GM21528 (cell line): ENCODE data around the gene PCDHA10.
"Not testable (repeated sequence)": the region's sequence is repeated elsewhere in the genome, so short reads cannot be mapped to it uniquely, and the experiment has no call there.

Experiments
- ATAC-seq: cut with Tn5 transposase; IDR thresholded peaks from one replicate; pipeline ENCODE4 v1.9.1; 2021; ENCODE audit warnings: mild to moderate bottlenecking, moderate library complexity; ENCODE audit not compliant: unreplicated experiment, low FRiP score

Gene PCDHA10, protein sequence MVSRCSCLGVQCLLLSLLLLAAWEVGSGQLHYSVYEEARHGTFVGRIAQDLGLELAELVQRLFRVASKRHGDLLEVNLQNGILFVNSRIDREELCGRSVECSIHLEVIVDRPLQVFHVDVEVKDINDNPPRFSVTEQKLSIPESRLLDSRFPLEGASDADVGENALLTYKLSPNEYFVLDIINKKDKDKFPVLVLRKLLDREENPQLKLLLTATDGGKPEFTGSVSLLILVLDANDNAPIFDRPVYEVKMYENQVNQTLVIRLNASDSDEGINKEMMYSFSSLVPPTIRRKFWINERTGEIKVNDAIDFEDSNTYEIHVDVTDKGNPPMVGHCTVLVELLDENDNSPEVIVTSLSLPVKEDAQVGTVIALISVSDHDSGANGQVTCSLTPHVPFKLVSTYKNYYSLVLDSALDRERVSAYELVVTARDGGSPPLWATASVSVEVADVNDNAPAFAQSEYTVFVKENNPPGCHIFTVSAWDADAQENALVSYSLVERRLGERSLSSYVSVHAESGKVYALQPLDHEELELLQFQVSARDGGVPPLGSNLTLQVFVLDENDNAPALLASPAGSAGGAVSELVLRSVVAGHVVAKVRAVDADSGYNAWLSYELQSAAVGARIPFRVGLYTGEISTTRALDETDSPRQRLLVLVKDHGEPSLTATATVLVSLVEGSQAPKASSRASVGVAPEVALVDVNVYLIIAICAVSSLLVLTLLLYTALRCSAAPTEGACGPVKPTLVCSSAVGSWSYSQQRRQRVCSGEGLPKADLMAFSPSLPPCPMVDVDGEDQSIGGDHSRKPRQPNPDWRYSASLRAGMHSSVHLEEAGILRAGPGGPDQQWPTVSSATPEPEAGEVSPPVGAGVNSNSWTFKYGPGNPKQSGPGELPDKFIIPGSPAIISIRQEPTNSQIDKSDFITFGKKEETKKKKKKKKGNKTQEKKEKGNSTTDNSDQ

DNA sequence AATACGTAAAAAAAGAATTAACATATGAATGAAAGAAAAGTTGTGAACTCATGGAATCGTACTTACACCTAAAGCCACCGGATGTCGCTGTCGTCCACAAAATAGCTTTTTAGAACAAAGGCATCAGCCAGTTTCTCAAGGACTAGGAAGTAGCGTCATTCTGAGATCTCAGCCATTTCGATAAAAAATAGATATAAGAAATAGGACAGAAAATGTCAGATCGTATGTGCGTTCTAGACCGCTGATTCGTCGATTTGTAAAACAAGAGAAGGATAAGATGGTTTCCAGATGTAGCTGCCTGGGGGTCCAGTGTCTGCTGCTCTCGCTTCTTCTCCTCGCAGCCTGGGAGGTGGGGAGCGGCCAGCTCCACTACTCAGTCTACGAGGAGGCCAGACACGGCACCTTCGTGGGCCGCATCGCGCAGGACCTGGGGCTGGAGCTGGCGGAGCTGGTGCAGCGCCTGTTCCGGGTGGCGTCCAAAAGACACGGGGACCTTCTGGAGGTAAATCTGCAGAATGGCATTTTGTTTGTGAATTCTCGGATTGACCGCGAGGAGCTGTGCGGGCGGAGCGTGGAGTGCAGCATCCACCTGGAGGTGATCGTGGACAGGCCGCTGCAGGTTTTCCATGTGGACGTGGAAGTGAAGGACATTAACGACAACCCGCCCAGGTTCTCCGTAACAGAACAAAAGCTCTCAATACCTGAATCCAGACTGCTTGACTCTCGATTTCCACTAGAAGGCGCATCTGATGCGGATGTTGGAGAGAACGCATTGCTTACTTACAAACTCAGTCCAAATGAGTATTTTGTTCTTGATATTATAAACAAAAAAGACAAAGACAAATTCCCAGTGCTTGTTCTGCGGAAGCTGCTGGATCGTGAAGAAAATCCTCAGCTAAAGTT lies at the start of gene PCDHA10:
Gene PCDHA10 (plus strand): TSS at position 126 of the 903 bp plus-strand sequence. CDS start 152 bp downstream, at position 278.
- ATAC-seq, result no peak

GRCh38 chr5:140806834-140807775 lies 48.6 kb upstream of the PCDHA10 start, which contains the start of gene PCDHA4:
Gene PCDHA4 (plus strand): TSS chr5:140807068.
- no peak for ATAC-seq

- ATAC-seq, result not testable (repeated sequence)
These were observed 47.3 kb upstream of the PCDHA10 start for GRCh38 chr5:140808241-140808888.

DNA sequence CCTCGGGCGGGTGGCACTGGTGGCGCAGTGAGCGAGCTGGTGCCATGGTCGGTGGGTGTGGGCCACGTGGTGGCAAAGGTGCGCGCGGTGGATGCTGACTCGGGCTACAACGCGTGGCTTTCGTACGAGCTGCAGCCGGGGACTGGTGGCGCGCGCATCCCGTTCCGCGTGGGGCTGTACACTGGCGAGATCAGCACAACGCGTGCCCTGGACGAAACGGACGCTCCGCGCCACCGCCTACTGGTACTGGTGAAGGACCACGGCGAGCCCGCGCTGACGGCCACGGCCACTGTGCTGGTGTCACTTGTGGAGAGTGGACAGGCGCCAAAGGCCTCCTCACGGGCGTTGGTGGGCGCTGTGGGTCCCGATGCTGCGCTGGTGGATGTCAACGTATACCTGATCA lies 46.8 kb upstream of the PCDHA10 start:
- ATAC-seq, result no peak

DNA sequence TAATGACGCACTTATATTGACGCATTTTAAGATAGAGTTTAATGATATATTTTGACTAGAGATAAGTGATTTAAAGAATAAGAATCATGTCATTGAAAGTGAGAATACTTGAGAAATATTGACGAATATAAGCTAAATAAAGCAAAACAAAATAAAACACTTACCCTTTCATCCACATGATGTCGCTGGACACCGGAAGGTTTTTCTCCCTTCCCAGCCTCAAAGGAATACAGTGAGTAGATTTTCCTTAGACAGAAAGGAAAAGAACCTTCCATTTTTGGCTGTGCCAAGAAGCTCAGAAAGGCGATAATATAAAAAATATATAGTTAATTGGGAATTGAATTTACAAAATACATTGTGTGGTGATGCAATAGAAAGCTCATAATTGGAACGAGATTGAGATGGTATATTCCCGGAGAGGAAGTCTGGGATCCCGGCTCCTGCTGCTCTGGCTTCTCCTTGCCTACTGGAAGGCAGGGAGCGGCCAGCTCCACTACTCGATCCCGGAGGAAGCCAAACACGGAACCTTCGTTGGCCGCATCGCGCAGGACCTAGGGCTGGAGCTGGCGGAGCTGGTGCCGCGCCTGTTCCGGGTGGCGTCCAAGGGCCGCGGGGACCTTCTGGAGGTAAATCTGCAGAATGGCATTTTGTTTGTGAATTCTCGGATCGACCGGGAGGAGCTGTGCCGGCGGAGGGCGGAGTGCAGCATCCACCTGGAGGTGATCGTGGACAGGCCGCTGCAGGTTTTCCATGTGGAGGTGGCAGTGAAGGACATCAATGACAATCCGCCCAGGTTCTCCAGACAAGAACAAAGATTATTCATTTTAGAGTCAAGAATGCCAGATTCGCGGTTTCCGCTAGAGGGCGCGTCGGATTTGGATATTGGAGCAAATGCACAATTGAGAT lies 34.1 kb upstream of the PCDHA10 start, which contains the start of gene PCDHA5:
Gene PCDHA5 (plus strand): TSS at position 239 of the 906 bp plus-strand sequence.
- ATAC-seq, result no peak

- ATAC-seq, result no peak
These were observed 33.4 kb upstream of the PCDHA10 start for GRCh38 chr5:140822281-140822629.

DNA sequence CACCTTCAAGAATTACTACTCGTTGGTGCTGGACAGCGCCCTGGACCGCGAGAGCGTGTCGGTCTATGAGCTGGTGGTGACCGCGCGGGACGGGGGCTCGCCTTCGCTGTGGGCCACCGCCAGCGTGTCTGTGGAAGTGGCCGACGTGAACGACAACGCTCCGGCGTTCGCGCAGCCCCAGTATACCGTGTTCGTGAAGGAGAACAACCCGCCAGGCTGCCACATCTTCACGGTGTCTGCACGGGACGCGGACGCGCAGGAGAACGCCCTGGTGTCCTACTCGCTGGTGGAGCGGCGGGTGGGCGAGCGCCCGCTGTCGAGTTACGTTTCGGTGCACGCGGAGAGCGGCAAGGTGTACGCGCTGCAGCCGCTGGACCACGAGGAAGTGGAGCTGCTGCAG lies 32.7 kb upstream of the PCDHA10 start:
- not testable (repeated sequence) for ATAC-seq

DNA sequence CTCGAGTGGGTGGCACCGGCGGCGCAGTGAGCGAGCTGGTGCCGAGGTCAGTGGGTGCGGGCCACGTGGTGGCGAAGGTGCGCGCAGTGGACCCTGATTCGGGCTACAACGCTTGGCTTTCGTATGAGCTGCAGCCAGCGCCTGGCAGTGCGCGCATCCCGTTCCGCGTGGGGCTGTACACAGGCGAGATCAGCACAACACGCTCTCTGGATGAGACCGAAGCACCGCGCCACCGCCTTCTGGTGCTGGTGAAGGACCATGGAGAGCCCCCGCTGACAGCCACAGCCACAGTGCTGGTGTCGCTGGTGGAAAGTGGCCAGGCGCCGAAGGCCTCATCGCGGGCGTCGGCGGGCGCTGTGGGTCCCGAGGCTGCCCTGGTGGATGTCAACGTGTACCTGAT lies 32.2 kb upstream of the PCDHA10 start:
- no peak for ATAC-seq

DNA sequence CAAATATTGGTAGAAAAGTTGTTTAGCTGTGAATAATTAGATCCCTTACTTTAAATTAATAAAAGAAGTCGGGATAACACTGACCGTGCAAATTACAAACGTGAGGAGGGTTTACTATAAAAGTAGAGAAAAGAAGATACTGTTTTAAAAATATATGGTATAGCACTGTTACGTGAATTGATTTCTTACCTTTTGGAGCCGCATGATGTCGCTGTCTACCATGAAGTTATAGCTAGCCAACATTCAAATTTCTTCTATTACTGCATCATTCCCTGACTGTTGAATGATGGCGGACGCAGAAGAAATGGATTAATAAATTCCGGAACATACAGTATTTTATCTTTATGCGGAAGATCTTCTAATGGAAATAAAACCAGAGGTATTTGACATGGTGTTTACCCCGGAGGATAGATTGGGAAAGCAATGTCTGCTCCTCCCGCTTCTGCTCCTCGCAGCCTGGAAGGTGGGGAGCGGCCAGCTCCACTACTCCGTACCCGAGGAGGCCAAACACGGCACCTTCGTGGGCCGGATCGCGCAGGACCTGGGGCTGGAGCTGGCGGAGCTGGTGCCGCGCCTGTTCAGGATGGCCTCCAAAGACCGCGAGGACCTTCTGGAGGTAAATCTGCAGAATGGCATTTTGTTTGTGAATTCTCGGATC lies 27.9 kb upstream of the PCDHA10 start, which contains the start of gene PCDHA6:
Gene PCDHA6 (plus strand): TSS at position 257 of the 658 bp plus-strand sequence. CDS start 132 bp downstream, at position 389.
- no peak for ATAC-seq

GRCh38 chr5:140828362-140828737 lies 27.3 kb upstream of the PCDHA10 start:
- ATAC-seq, result no peak

DNA sequence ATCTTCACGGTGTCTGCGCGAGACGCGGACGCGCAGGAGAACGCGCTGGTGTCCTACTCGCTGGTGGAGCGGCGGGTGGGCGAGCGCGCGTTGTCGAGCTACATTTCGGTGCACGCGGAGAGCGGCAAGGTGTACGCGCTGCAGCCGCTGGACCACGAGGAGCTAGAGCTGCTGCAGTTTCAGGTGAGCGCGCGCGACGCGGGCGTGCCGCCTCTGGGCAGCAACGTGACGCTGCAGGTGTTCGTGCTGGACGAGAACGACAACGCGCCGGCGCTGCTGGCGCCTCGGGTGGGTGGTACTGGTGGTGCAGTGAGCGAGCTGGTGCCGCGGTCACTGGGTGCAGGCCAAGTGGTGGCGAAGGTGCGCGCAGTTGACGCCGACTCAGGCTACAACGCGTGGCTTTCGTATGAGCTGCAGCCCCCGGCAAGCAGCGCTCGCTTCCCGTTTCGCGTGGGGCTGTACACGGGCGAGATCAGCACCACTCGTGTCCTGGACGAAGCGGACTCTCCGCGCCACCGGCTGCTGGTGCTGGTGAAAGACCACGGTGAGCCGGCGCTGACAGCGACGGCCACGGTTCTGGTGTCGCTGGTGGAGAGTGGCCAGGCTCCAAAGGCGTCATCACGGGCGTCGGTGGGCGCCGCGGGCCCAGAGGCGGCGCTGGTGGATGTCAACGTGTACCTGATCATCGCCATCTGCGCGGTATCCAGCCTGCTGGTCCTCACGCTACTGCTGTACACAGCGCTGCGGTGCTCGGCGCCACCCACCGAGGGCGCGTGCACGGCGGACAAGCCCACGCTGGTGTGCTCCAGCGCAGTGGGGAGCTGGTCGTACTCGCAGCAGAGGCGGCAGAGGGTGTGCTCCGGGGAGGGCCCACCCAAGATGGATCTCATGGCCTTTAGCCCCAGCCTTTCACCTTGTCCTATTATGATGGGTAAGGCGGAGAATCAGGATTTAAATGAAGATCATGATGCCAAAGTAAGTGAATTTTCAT lies 25.9 kb upstream of the PCDHA10 start:
- not testable (repeated sequence) for ATAC-seq

- no peak for ATAC-seq
These were observed 21.7 kb upstream of the PCDHA10 start, which contains the start of gene PCDHA7 for GRCh38 chr5:140833993-140834392. Gene PCDHA7 (plus strand): TSS chr5:140834269. CDS start chr5:140834384, 115 bp downstream.

DNA sequence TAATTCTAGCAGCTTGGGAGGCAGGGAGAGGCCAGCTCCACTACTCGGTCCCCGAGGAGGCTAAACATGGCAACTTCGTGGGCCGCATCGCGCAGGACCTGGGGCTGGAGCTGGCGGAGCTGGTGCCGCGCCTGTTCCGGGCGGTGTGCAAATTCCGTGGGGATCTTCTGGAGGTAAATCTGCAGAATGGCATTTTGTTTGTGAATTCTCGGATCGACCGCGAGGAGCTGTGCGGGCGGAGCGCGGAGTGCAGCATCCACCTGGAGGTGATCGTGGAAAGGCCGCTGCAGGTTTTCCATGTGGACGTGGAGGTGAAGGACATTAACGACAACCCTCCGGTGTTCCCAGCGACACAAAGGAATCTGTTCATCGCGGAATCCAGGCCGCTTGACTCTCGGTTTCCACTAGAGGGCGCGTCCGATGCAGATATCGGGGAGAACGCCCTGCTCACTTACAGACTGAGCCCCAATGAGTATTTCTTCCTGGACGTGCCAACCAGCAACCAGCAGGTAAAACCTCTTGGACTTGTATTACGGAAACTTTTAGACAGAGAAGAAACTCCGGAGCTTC lies 21.2 kb upstream of the PCDHA10 start:
- not testable (repeated sequence) for ATAC-seq

- ATAC-seq, result no peak
These were observed 19.8 kb upstream of the PCDHA10 start for GRCh38 chr5:140835622-140836510.
